HG03439 (cell line): ENCODE results near the gene ARL14EP.

Experiments used
- ATAC-seq: cut with Tn5 transposase; IDR thresholded peaks from one replicate; pipeline ENCODE4 v1.9.1; 2021; ENCODE audit warnings: mild to moderate bottlenecking, moderate library complexity; ENCODE audit not compliant: unreplicated experiment

The ARL14EP gene

DNA sequence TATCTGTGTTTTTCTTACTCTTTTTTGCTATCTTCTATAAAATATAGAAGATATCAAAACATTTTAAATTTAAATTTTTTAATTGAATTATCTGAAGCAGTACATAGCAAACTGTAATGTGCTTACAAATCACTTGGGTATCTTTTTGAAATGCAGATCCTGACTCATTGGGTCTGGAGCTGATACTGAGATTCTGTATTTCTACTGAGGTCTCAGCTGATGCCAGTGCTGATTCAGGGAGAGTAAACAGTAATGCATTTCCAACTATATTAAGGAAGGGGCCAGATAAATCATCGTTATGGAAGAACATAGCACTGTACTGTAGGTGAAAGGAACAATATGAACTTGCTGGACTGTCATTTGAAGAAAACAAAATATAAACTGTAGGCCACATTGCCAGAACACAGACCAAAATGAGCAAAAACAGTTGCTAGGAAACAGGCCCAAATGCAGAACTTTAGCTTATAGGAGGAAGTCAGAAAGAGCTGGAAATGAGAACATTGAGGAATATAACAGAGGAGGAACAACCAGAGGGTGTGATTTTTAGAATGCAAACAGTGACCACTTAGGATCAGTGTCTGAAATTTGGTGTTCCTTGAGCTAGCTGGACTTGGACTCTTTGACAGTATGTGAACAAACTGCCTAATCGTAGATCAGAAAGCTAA lies 3.3 kb downstream of the ARL14EP start:
- ATAC-seq = no peak

DNA sequence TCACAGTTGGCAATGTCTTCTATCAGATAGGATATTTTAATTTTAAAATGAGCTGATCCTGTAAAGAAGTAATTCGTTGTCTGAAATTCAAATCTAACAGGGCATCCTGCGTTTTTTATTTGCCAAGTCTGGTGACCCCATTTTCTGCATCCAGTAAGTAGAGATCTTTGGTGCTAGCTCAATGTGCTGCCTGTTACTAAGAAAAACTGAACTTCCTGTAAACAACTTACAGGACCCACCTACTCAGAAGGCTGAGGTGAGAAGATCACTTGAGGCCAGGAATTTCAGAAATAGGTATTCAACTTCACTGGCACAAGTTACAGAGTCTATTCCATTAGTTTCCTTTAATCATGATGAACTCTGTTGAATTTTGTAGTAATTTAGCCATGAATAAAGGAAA lies 4.0 kb downstream of the ARL14EP start:
- no peak for ATAC-seq

GRCh38 chr11:30328681-30329080 lies 5.8 kb downstream of the ARL14EP start:
- ATAC-seq = no peak

- ATAC-seq = no peak
Observed at GRCh38 chr11:30329150-30329940, 6.4 kb downstream of the ARL14EP start.

- ATAC-seq = no peak
Observed at GRCh38 chr11:30333405-30333804, 10.5 kb downstream of the ARL14EP start.

GRCh38 chr11:30342736-30343166 lies 19.8 kb downstream of the ARL14EP start:
- peak; percentile 98 for ATAC-seq

GRCh38 chr11:30344085-30344484 lies 21.2 kb downstream of the ARL14EP start:
- no peak for ATAC-seq

- ATAC-seq = no peak
Observed at GRCh38 chr11:30345644-30346043, 22.7 kb downstream of the ARL14EP start.

- ATAC-seq = no peak
Observed at GRCh38 chr11:30346068-30346688, 23.3 kb downstream of the ARL14EP start.

DNA sequence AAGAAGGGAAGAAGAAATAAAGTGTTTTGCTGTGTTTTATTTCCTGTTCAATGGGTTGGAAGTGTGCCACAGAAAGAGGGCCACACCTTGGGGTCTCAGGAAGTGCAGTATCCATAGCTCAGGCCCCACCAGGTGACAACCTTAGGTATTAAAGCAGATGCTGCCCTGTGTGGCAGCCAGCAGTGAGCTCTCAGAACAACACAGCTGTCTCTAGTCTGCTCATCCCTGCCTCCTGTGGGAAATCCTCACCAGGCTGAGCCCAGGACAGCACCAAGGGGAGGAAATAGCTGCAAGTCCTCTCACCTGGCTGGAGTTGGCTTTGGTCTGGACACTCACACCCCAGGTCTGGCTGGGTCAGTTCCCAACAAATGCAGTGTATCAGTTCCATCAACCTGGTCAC lies 25.1 kb downstream of the ARL14EP start:
- ATAC-seq = no peak

DNA sequence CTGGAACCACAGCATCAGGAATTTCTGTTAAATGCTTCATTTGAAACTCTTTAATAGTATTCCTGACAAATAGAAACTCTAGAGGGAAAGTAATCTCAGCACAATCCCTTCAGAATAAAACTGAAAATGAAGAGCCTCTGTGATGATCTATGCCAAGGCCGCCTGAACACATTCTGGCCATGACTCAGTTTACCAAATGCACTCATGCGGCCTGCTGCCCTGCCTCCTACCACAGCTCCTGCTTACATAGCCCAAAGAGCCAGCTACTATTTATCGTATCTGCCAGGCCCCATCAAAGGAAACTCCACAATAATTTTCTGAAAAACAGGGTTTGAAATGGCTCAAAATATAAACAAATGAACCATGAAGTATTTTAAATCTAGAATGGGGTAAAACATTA lies 27.0 kb downstream of the ARL14EP start:
- ATAC-seq = no peak

DNA sequence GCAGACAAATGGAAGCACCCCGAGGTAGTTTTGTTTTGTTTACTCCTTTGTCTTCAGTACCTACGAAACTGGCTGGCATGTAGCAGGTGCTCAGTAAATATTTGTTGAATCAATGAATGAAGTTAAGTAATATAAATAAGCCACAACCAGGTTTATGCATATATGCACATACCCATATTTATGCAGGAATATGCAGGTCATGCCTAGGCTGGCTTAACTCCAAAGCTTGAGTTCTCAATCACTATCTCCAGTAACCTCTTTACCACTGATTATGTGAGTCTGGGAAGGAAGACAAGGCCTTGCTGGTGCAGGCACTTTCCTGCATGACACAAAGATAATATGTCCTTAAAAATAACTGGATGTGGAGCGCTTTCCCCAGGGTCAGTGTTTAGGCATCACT lies 27.5 kb downstream of the ARL14EP start:
- ATAC-seq = no peak

DNA sequence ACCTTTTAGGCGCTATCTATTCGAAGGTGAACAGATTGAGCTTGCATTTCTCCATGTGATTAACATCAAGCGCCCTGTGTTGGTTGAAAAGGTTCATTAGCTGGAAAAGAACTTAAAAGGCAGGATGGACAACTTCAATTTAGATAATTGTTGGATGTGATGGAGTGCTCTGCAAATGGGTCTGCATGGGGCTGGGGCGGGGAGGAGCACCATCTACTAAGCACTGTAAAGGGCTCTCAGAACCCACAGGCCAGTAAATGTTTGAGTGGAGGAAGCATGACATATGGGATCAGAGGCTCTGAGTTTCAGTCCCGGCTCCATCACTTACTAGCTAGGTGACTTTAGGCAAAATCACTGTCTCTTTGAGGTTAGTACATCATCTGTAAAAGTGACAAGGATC lies 28.2 kb downstream of the ARL14EP start:
- ATAC-seq = no peak

- ATAC-seq = no peak
Observed at GRCh38 chr11:30356391-30356790, 33.5 kb downstream of the ARL14EP start.

DNA sequence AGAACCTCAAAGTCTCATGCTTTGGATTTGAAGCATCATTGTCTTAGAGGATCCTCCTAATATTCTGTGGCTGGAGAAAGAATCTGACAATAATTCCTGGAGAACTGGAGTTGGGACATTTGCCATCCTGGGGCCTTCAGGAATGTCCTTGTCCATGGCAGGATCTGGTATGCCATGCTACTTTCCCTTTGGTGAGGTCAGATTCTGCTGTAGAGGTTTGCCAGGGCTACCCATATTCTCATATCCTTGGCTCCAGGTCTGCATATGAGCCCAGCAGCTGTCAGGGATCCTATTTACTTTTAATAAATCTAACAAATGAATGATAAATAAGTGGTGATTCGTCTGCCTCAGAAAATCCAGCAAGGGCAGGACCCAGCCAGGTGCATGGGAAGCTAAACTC lies 35.0 kb downstream of the ARL14EP start:
- ATAC-seq = no peak

DNA sequence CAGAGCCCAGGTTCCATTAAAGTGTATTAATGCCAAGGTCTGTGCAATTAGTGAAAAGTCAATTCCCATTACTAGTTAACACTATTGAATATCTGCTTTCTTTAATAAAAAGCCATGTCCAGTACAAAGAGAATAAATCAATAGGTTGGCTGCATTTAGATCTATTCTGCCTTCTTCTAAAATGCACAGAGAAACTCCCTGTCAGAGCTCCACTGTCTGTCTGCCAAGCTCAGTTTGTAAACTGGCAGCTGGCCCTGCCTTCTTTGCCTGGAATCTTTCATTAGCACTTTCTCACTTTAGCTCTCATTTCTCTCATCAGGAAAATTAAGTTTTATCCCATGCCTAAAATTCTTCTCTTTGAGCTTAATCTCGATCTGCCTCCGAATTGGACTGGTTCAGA lies 35.6 kb downstream of the ARL14EP start:
- ATAC-seq = no peak

- no peak for ATAC-seq
Observed at GRCh38 chr11:30360741-30361140, 37.8 kb downstream of the ARL14EP start.

DNA sequence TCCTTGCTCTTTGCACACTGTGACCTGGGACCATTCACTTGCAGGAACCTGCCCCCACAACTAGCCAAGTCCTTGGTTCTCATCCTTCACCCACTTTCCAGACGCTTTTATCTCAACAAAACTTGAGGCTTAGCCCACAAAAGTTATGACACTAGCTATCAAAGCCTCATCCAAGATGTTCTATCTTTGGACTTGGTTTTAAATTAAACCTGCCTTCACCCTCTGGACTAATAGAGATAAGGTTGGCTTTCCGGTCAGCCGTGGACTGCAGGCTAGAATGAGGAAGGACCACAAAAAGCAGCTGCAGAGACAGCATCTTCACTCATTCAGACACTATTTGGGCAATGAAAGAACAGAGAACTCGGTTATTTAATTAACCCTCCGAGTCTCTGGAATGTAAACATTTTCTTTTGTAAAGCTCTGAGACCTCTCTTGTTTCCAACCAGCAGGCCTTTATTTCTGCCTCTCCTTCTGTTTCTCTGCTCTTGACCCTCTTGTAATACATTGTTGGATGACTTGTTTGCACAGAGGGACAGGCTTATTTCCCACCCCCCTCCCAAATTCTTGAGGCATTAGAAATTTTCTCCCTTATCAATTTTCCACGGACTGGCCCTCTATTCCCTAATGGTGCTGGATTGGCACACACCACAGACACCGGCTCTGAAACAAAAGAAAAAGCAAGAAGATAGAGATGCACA lies 41.4 kb downstream of the ARL14EP start:
- ATAC-seq = no peak

GRCh38 chr11:30364837-30365482 lies 42.1 kb downstream of the ARL14EP start:
- ATAC-seq = no peak

GRCh38 chr11:30365793-30366517 lies 43.1 kb downstream of the ARL14EP start:
- no peak for ATAC-seq
